Nephron (organoid): ENCODE measurements around the gene BICC1.

Experiments used
- H3K27ac Mint-ChIP-seq, 3 experiments: 2 replicates each; pipeline ENCODE4 v1.8.0; 2020; ENCODE audit warnings: mixed read lengths in 3 of 3, mild to moderate bottlenecking in 2 of 3, moderate library complexity in 1 of 3
- H3K27me3 Mint-ChIP-seq: 2 replicates; pipeline ENCODE4 v1.8.0; 2021; ENCODE audit warnings: low read depth, mild to moderate bottlenecking, moderate library complexity, mixed read lengths
- H3K36me3 Mint-ChIP-seq: 2 replicates; pipeline ENCODE4 v1.8.0; 2020; ENCODE audit warnings: low read depth, mixed read lengths
- H3K4me1 Mint-ChIP-seq: 2 replicates; pipeline ENCODE4 v1.8.0; 2020; ENCODE audit warnings: mixed read lengths
- H3K4me3 Mint-ChIP-seq, 3 experiments: 2 replicates each; pipeline ENCODE4 v1.8.0; 2020; ENCODE audit warnings: mild to moderate bottlenecking in 3 of 3, mixed read lengths in 3 of 3, moderate library complexity in 2 of 3
- H3K9me3 Mint-ChIP-seq: 2 replicates; pipeline ENCODE4 v1.8.0; 2020; ENCODE audit warnings: mixed read lengths
- TF ChIP-seq, protein P1 (sequence below), 3 experiments: fragments of 200-600 bp; sonication (generic); IDR thresholded peaks; one replicate each; pipeline ENCODE4 v1.5.0; 2021; ENCODE audit warnings: antibody characterized with exemption in 3 of 3; ENCODE audit not compliant: unreplicated experiment in 3 of 3

Gene BICC1

DNA sequence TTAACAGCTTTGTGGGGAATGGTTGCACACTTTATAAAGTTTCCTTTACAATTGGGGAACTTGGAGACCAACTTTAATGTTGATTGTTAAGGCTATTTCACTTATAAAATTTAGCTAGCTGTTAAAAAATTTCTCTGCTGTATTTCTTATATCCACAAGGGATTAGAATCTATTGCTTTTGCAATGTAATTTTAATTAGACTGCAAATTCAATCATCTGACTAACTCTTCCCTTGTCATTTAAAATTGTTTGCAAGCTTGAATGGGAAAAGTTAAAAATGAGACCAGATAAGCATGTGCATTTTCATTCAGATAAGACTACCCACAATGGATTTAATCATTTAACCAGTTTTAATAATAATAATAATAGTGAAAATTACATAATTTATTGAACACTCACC is 213.2 kb downstream of the BICC1 start:
- Mint-ChIP-seq H3K27me3 (no peaks in the 10 kb centered on the region), H3K4me1 (peaks cover 42% of the 10 kb centered on the region), H3K9me3 (peaks cover 11% of the 10 kb centered on the region), H3K27ac (no peak overlapping the region), H3K36me3 (peaks cover 15% of the 10 kb centered on the region), H3K4me3 (no peak overlapping the region)
- TF ChIP-seq, protein P1, sequence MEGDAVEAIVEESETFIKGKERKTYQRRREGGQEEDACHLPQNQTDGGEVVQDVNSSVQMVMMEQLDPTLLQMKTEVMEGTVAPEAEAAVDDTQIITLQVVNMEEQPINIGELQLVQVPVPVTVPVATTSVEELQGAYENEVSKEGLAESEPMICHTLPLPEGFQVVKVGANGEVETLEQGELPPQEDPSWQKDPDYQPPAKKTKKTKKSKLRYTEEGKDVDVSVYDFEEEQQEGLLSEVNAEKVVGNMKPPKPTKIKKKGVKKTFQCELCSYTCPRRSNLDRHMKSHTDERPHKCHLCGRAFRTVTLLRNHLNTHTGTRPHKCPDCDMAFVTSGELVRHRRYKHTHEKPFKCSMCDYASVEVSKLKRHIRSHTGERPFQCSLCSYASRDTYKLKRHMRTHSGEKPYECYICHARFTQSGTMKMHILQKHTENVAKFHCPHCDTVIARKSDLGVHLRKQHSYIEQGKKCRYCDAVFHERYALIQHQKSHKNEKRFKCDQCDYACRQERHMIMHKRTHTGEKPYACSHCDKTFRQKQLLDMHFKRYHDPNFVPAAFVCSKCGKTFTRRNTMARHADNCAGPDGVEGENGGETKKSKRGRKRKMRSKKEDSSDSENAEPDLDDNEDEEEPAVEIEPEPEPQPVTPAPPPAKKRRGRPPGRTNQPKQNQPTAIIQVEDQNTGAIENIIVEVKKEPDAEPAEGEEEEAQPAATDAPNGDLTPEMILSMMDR (IDR thresholded peaks at IDR 0.05; ENCODE audit: unreplicated experiment in 3 of 3), result no peak

DNA sequence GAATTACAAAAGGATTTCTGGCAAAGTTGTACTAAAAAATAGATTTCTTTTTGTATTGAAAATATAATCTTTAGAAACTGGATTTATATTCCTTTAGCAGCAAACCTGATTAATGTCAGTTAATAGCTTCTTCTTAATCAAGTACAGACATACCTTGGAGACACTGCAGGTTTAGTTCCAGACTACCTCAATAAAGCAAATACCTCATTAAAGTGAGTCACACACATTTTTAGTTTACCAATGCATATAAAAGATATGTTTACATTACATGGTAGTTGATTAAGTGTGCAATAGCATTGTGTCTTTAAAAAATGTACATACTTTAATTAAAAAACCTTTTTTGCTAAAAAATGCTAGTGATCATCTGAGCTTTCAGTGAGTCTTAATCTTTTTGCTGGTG is 215.0 kb downstream of the BICC1 start:
- Mint-ChIP-seq H3K4me3 (no peak overlapping the region), H3K27me3 (no peaks in the 10 kb centered on the region), H3K9me3 (peaks cover 22% of the 10 kb centered on the region), H3K27ac (no peak overlapping the region), H3K36me3 (peaks cover 24% of the 10 kb centered on the region), H3K4me1 (peaks cover 25% of the 10 kb centered on the region)
- TF ChIP-seq, protein P1 (IDR thresholded peaks at IDR 0.05; ENCODE audit: unreplicated experiment in 3 of 3), result no peak

DNA sequence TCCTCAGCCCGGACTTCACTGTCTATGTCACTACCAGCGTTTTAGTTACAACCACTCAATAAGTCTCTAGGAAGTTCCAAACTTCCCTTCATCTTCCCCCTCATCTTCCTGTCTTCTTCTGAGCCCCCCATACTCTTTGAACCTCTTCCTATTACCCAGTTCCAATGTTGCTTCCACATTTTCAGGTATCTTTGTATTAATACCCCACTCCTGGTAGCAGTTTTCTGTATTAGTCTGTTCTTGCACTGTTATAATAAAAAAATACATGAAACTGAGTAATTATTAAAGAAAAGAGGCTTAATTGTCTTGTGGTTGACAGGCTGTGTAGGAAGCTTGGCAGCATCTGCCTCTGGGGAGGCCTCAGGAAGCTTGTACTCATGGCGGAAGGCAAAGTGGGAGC is 218.6 kb downstream of the BICC1 start:
- Mint-ChIP-seq H3K27ac (no peak overlapping the region), H3K4me3 (no peak overlapping the region), H3K9me3 (peaks cover 22% of the 10 kb centered on the region), H3K27me3 (no peaks in the 10 kb centered on the region), H3K36me3 (peaks cover 24% of the 10 kb centered on the region), H3K4me1 (peaks cover 26% of the 10 kb centered on the region)
- TF ChIP-seq, protein P1 (IDR thresholded peaks at IDR 0.05; ENCODE audit: unreplicated experiment in 3 of 3), result no peak

DNA sequence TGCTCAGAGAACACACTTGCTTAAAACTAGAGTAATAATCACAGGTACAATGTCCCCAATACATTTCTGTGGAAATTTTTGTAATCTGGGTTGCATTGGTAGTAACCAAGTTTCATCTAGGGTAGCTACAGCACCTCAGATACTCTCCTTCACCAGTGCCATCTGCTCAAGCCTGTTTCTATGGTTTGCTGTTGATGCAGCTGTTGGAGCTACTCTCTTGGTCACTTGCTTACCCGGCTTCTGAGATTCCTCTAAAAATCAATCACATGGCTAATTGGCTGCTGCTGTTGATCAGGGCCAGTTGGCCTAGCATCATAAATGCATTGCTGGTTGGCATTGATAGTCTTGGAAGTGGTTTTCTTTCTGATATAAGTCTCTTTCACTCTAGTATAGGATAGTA is 220.8 kb downstream of the BICC1 start:
- TF ChIP-seq, protein P1 (IDR thresholded peaks at IDR 0.05; ENCODE audit: unreplicated experiment in 3 of 3), result no peak
- H3K27ac Mint-ChIP-seq, result peak overlapping the region in 2 of 3 experiments; percentile 3 to 47
- H3K9me3 Mint-ChIP-seq, result peaks cover 24% of the 10 kb centered on the region
- peaks cover 21% of the 10 kb centered on the region for H3K4me1 Mint-ChIP-seq
- peaks cover 28% of the 10 kb centered on the region for H3K36me3 Mint-ChIP-seq
- no peak overlapping the region for H3K4me3 Mint-ChIP-seq
- H3K27me3 Mint-ChIP-seq, result no peaks in the 10 kb centered on the region

DNA sequence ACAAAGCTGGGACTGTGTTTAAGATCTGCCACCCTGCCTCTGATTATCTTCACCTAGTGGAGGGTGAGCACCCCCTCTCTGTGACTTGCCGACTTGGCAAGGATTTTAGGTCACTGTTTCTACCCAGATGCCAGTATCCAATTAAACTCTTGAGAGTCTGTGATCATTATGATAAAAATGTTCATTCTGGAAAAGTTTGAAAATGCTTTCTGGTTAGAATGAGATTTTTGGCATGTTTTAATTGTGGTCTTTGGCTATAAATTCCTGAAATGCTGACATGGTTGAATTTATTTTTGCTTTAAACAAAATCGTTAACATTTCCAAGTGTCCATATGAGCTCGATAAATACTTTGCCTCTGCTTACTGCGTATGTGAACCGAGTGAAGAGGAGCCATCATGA is 221.4 kb downstream of the BICC1 start:
- H3K4me3 Mint-ChIP-seq, result no peak overlapping the region
- TF ChIP-seq, protein P1 (IDR thresholded peaks at IDR 0.05; ENCODE audit: unreplicated experiment in 3 of 3), result no peak
- peak overlapping the region in 2 of 3 experiments; percentile 38 to 47 for H3K27ac Mint-ChIP-seq
- H3K9me3 Mint-ChIP-seq, result peaks cover 24% of the 10 kb centered on the region
- H3K4me1 Mint-ChIP-seq, result peaks cover 21% of the 10 kb centered on the region
- no peaks in the 10 kb centered on the region for H3K27me3 Mint-ChIP-seq
- H3K36me3 Mint-ChIP-seq, result peaks cover 26% of the 10 kb centered on the region

DNA sequence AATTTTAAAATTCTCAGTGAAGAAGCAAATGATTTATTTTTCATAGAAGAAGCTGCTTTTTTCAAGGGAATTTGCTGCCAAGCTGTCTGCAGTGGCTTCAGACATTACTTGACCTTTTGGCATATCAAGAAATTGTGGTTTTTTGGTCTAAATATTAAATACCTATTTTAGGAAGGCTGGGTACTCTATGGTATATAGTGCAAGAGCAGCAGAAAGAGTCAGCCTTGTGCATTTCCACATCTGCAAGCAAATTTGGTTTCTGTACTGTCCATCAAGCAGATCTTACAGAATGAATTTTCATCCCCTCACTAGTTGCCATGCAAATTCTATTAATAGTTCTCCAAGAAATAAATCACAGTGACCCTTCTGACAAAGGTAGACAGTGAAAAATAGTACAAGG is 222.0 kb downstream of the BICC1 start:
- Mint-ChIP-seq H3K36me3 (peaks cover 20% of the 10 kb centered on the region), H3K4me1 (peaks cover 21% of the 10 kb centered on the region), H3K9me3 (peaks cover 19% of the 10 kb centered on the region), H3K27me3 (no peaks in the 10 kb centered on the region), H3K4me3 (no peak overlapping the region), H3K27ac (peak overlapping the region; percentile 41 to 72 (median 47))
- TF ChIP-seq, protein P1 (IDR thresholded peaks at IDR 0.05; ENCODE audit: unreplicated experiment in 3 of 3), result no peak
